ENCODE data around the gene TIAL1.
A peak's percentile ranks its signal among the peaks of the same experiment; 100 is the strongest.
"Not testable (repeated sequence)": the region's sequence is repeated elsewhere in the genome, so short reads cannot be mapped to it uniquely, and the experiment has no call there.

The TIAL1 gene

DNA sequence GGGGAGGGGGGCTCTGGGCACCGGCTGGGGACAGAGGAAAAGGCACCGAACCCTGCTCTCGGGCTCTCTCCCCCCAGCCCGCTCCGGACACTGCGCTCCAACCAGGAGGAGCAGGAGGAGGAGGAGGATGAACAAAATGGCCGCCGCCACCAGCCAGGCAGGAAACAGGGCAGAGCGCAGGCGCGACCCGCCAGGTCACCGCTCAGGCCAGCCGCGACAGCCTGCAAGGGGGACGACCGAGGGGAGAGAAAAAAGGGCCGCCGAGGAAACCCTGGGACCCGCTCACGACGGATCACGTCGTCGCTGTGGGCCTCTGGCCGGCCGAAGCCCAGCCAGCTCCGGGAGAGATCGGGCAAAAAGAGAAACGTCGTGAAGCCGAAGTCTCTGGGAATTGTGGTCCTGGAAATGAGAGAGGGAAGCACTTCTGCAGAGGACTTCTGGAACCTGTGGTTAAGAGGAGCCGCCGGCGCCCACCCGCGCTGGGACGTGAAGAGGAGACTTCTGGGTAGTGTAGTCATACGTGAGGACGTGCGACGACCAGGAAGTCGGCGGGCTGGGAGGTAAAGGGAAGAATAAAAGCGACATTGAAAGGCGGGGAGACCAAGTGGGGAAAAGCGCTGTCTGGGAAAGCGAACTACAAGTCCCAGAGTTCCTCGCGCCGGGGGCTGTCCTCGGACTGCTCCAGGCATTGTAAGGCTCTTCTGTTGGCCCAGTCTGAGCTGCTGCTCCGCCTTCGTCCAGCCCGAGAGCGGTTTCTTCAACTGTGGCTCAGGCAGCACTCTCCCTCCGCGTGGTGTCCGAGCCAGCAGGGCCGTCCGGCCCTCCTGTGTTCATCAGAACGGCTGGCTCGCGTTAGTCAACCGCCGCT, at the start of gene TIAL1:
Gene TIAL1 (minus strand): TSS at position 428 of the 868 bp plus-strand sequence. CDS start 499 bp downstream, outside the sequence.
- DNase-seq = peak; percentile 99

GRCh38 chr10:119644994-119645393, 48.2 kb upstream of the TIAL1 start:
- DNase-seq = no peak

- no peak for DNase-seq
These were observed 47.5 kb upstream of the TIAL1 start for GRCh38 chr10:119644205-119644814.

- DNase-seq = no peak
These were observed 46.8 kb upstream of the TIAL1 start for GRCh38 chr10:119643306-119644204.

- DNase-seq = no peak
These were observed 45.9 kb upstream of the TIAL1 start for GRCh38 chr10:119642556-119643111.

DNA sequence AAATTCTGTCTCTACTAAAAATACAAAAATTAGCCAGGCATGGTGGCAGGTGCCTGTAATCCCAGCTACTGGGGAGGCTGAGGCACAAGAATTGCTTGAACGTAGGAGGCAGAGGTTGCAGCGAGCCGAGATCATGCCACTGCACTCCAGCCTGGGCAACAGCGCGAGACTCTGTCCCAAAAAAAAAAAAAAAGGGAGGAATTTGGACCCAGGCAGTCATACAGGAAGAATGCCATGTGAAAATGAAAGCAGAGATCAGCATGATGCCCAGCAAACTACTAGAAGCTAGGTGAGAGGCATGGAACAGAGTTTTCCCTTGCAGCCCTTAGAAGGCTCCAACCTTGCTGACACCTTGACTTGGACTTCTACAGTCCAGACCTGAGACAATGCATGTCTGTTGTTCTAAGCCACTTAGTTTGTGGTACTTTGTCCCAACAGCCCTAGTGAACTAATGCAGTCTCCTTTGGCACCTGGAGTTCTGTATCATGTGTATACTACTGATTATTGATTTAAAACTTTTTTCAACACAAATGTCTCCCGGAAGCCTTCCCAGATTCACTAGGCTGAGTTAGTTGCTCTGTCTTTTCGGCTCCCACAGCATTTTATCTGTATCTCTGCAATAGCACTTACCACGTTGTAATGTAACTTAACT, 44.2 kb upstream of the TIAL1 start:
- no peak for DNase-seq

- DNase-seq = no peak
These were observed 43.6 kb upstream of the TIAL1 start for GRCh38 chr10:119640384-119640783.

DNA sequence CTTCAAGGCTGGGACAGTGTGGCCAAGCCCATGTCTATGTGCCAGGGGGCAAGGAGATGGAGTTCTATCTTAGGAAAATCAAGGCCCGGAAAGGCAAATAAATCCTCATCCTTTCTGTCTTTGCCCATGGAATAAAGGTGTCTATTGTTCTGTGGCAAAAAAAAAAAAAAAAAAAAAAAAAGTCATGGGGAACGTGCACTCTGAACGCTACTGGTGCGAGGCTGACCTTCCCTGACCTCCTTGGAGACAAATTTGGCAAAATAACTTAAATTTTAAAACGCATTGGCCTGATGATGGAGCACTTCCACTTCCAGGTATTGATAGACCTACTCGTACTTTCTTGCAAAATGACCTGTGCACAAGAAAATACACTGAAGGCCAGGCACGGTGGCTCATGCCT, 42.2 kb upstream of the TIAL1 start:
- DNase-seq = no peak

- no peak for DNase-seq
These were observed 40.9 kb upstream of the TIAL1 start for GRCh38 chr10:119637631-119638030.

GRCh38 chr10:119634219-119634544, 37.4 kb upstream of the TIAL1 start:
- DNase-seq = no peak

DNA sequence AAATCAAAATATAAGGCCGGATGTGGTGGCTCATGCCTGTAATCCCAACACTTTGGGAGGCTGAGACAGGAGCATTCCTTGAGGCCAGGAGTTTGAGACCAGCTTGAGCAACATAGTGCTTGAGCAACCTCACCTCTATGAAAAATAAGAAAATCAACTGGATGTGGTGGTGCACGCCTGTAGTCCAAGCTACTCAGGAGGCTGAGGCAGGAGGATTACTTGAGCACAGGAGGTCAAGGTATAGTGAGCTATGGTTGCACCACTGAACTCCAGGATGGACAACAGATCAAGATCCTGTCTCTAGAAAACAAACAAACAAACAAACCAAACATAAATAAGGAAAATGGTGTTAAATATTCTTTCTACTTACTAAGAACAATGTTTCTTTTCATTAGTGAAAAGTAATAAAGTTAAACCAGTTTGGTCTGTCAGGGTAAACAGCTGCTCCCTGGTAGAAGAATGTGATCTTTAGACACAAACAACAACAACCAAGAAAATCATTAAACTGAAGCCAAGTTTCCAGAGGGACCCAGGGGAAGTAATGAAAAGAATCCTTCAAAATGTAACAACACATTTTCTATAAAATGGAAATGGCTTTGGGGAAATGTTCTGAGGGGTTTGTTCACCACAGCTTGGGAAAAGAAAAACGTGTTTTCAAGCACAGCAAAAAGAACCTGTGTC, 36.9 kb upstream of the TIAL1 start:
- DNase-seq = no peak

GRCh38 chr10:119630300-119630699, 33.5 kb upstream of the TIAL1 start:
- DNase-seq = no peak

DNA sequence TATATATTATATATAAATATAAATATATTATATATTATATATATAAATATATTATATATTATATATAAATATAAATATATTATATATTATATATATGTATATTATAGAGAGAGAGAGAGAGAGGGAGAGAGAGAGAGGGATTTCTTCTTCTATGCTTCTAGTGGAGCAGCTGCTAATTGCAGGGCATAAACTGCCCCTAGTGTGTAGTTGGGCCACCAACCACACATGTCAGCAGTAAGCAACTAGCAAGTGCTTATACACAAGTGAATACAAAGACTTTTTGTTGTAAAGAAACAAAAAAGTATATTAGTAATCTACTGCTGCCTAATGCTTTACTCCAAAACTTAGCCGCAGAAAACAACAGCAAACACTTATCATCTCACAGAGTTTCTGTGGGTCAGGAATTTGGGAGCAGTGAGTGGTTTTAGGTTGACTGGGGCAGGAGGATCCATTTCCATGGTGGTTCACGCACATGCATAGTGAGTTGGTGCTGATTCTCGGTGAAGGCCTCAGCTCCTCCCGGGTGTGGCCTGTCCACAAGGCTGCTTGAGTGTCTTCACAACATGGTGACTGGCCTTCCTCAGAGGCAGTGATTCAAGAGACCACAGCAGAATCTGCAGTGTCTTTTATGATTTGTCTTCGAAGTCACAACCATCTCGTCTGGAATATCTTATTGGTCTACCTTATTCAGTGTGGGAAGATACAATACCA, 29.0 kb upstream of the TIAL1 start:
- no peak for DNase-seq

- DNase-seq = no peak
These were observed 24.3 kb upstream of the TIAL1 start for GRCh38 chr10:119621078-119621384.

GRCh38 chr10:119620241-119621077, 23.7 kb upstream of the TIAL1 start:
- DNase-seq = peak; percentile 66

GRCh38 chr10:119619811-119620210, 23.0 kb upstream of the TIAL1 start:
- DNase-seq = not testable (repeated sequence)

DNA sequence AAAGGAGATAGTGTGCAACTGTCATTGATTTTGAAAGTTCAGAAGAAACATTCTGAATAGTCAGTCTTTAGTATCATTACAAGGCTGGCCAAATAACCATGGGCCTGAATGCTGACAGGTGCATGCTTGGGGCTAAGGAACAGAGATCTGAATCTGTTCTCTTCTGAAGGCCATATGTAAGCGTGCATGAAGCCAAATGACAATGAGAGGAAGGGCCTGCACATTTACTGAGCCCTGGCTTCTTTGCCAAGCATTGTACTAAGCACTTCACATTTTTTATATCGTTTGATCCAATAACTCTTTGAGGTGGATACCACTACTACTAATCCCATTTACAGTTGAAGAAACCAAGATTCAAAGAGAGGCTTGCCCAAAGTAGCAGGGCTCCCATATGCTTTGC, 22.5 kb upstream of the TIAL1 start:
- DNase-seq = no peak

GRCh38 chr10:119616882-119617570, 20.3 kb upstream of the TIAL1 start:
- DNase-seq = no peak

DNA sequence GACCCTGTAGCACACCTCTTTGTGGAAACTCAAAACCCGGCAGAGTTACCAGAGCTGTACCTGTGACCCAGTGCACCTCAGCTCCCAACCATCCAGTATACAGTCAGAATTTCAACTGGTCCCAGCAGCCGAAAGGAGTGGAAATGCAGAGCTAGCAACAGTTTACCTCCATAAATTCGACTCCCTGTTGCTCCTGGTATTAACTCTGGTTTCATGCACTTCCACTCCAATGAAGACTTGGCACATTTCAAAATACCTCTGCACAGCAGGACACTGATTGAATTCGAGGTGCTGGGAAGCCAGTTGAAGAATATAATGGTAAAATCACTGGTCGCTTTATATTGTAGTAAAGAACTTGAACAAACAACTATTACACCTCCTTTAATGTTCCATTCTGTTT, 17.9 kb upstream of the TIAL1 start:
- DNase-seq = no peak

- no peak for DNase-seq
These were observed 17.0 kb upstream of the TIAL1 start for GRCh38 chr10:119613741-119614140.

All from kidney glomerular epithelial cell (primary cell).